ENCODE results near the gene DPP7.

The DPP7 gene

GRCh38 chr9:137086531-137087408 is 27.8 kb downstream of the DPP7 start, which contains the start of gene MAN1B1:
Gene MAN1B1, plus strand, starts transcription at chr9:137086985. Its CDS starts 15 bp downstream, at chr9:137087000.
- under 1% methylated on average over 92 of the region's 101 CpGs for WGBS
- H2BK15ac ChIP-seq (ENCODE audit: low read depth, poor library complexity, severe bottlenecking) = peak within 1 kb of the TSS; percentile 44
- H4K8ac ChIP-seq (ENCODE audit: low read length) = peak within 1 kb of the TSS; percentile 81
- H3K4me3 ChIP-seq (ENCODE audit: insufficient read depth in 1 of 2, low read depth in 1 of 2, low read length in 2 of 2) = peak within 1 kb of the TSS; percentile 90
- peak within 1 kb of the TSS; percentile 93 for H2BK120ac ChIP-seq (ENCODE audit: low read depth, low read length)
- H3K9me3 ChIP-seq (ENCODE audit: control insufficient read depth, low read length) = no peaks in the 10 kb centered on the region
- H3K23ac ChIP-seq (ENCODE audit: low read length in 2 of 2) = peak within 1 kb of the TSS in 1 of 2 experiments; percentile 86
- H2AK5ac ChIP-seq (ENCODE audit: low read length, severe bottlenecking) = no peak within 1 kb of the TSS
- H3K18ac ChIP-seq (ENCODE audit: low read depth in 1 of 2, low read length in 2 of 2) = peak within 1 kb of the TSS; percentile 80 to 97
- H2BK12ac ChIP-seq (ENCODE audit: low read length in 2 of 2) = peak within 1 kb of the TSS; percentile 46 to 59
- H3K9ac ChIP-seq (ENCODE audit: low read length) = peak within 1 kb of the TSS; percentile 91
- H2AFZ ChIP-seq (ENCODE audit: low read depth, low read length) = peak within 1 kb of the TSS; percentile 87
- no peaks in the 10 kb centered on the region for H3K27me3 ChIP-seq (ENCODE audit: control insufficient read depth in 1 of 2, insufficient read depth in 1 of 2, low read length in 2 of 2)
- peak within 1 kb of the TSS in 1 of 2 experiments; percentile 96 for H3K14ac ChIP-seq (ENCODE audit: low read length in 2 of 2)
- H3K27ac ChIP-seq (ENCODE audit: low read length, poor library complexity, severe bottlenecking) = peak within 1 kb of the TSS; percentile 45
- peak within 1 kb of the TSS; percentile 69 for H2BK5ac ChIP-seq (ENCODE audit: low read depth, low read length, poor library complexity, severe bottlenecking)
- H3K4ac ChIP-seq (ENCODE audit: low read depth in 1 of 2, low read length in 2 of 2) = peak within 1 kb of the TSS; percentile 94 to 97
- H3K4me1 ChIP-seq (ENCODE audit: control insufficient read depth, insufficient read depth, low read depth, low read length) = peaks cover 42% of the 10 kb centered on the region
- peaks cover 37% of the 10 kb centered on the region for H3K79me1 ChIP-seq (replicated peaks; ENCODE audit: low read length, poor library complexity, severe bottlenecking)
- peak; percentile 98 for DNase-seq
- H3K36me3 ChIP-seq (ENCODE audit: control insufficient read depth in 1 of 2, insufficient read depth in 2 of 2, low read depth in 1 of 2, low read length in 2 of 2) = peaks cover 34 to 41% of the 10 kb centered on the region in 2 experiments
- H3K4me2 ChIP-seq (ENCODE audit: low read length, poor library complexity, severe bottlenecking) = peak within 1 kb of the TSS; percentile 89
- H4K91ac ChIP-seq (ENCODE audit: low read length) = peak within 1 kb of the TSS; percentile 92

- peak overlapping the region; percentile 91 for H3K9ac ChIP-seq (ENCODE audit: low read length)
- H3K18ac ChIP-seq (ENCODE audit: low read depth in 1 of 2, low read length in 2 of 2) = peak overlapping the region; percentile 34 to 55
- DNase-seq = peak; percentile 65
- peak overlapping the region; percentile 78 for H4K8ac ChIP-seq (ENCODE audit: low read length)
- peak overlapping the region; percentile 45 for H3K27ac ChIP-seq (ENCODE audit: low read length, poor library complexity, severe bottlenecking)
- no peak overlapping the region for H2BK15ac ChIP-seq (ENCODE audit: low read depth, poor library complexity, severe bottlenecking)
- peak overlapping the region; percentile 92 for H4K91ac ChIP-seq (ENCODE audit: low read length)
- H2BK12ac ChIP-seq (ENCODE audit: low read length in 2 of 2) = peak overlapping the region; percentile 46 to 59
- peaks cover 42% of the 10 kb centered on the region for H3K4me1 ChIP-seq (ENCODE audit: control insufficient read depth, insufficient read depth, low read depth, low read length)
- no peaks in the 10 kb centered on the region for H3K9me3 ChIP-seq (ENCODE audit: control insufficient read depth, low read length)
- 2% methylated on average over 51 of the region's 58 CpGs for WGBS
- H3K36me3 ChIP-seq (ENCODE audit: control insufficient read depth in 1 of 2, insufficient read depth in 2 of 2, low read depth in 1 of 2, low read length in 2 of 2) = peaks cover 40 to 42% of the 10 kb centered on the region in 2 experiments
- H3K4me3 ChIP-seq (ENCODE audit: insufficient read depth in 1 of 2, low read depth in 1 of 2, low read length in 2 of 2) = peak overlapping the region; percentile 71 to 90
- H3K23ac ChIP-seq (ENCODE audit: low read length in 2 of 2) = peak overlapping the region in 1 of 2 experiments; percentile 29
- peak overlapping the region in 1 of 2 experiments; percentile 96 for H3K14ac ChIP-seq (ENCODE audit: low read length in 2 of 2)
- peak overlapping the region; percentile 69 for H2BK5ac ChIP-seq (ENCODE audit: low read depth, low read length, poor library complexity, severe bottlenecking)
- peak overlapping the region; percentile 94 to 97 for H3K4ac ChIP-seq (ENCODE audit: low read depth in 1 of 2, low read length in 2 of 2)
- H3K79me1 ChIP-seq (replicated peaks; ENCODE audit: low read length, poor library complexity, severe bottlenecking) = peaks cover 39% of the 10 kb centered on the region
- no peaks in the 10 kb centered on the region for H3K27me3 ChIP-seq (ENCODE audit: control insufficient read depth in 1 of 2, insufficient read depth in 1 of 2, low read length in 2 of 2)
- peak overlapping the region; percentile 87 for H3K4me2 ChIP-seq (ENCODE audit: low read length, poor library complexity, severe bottlenecking)
- peak overlapping the region; percentile 35 for H2AK5ac ChIP-seq (ENCODE audit: low read length, severe bottlenecking)
- peak overlapping the region; percentile 93 for H2BK120ac ChIP-seq (ENCODE audit: low read depth, low read length)
- H2AFZ ChIP-seq (ENCODE audit: low read depth, low read length) = no peak overlapping the region
Measured at GRCh38 chr9:137085920-137086530, 28.5 kb downstream of the DPP7 start.

GRCh38 chr9:137084526-137084925 is 30.0 kb downstream of the DPP7 start:
- no peak overlapping the region for H3K4ac ChIP-seq (ENCODE audit: low read depth in 1 of 2, low read length in 2 of 2)
- H3K14ac ChIP-seq (ENCODE audit: low read length in 2 of 2) = no peak overlapping the region
- peak overlapping the region; percentile 61 for H4K8ac ChIP-seq (ENCODE audit: low read length)
- H2AFZ ChIP-seq (ENCODE audit: low read depth, low read length) = no peak overlapping the region
- H3K36me3 ChIP-seq (ENCODE audit: control insufficient read depth in 1 of 2, insufficient read depth in 2 of 2, low read depth in 1 of 2, low read length in 2 of 2) = peaks cover 40 to 48% of the 10 kb centered on the region in 2 experiments
- H3K4me1 ChIP-seq (ENCODE audit: control insufficient read depth, insufficient read depth, low read depth, low read length) = peaks cover 42% of the 10 kb centered on the region
- peaks cover 37% of the 10 kb centered on the region for H3K79me1 ChIP-seq (replicated peaks; ENCODE audit: low read length, poor library complexity, severe bottlenecking)
- H3K4me2 ChIP-seq (ENCODE audit: low read length, poor library complexity, severe bottlenecking) = no peak overlapping the region
- no peak overlapping the region for H2BK5ac ChIP-seq (ENCODE audit: low read depth, low read length, poor library complexity, severe bottlenecking)
- no peak overlapping the region for H3K4me3 ChIP-seq (ENCODE audit: insufficient read depth in 1 of 2, low read depth in 1 of 2, low read length in 2 of 2)
- 85% methylated on average over 8 of the region's 9 CpGs for WGBS
- no peak overlapping the region for H3K18ac ChIP-seq (ENCODE audit: low read depth in 1 of 2, low read length in 2 of 2)
- peak overlapping the region; percentile 62 for H3K9ac ChIP-seq (ENCODE audit: low read length)
- no peak overlapping the region for H2BK120ac ChIP-seq (ENCODE audit: low read depth, low read length)
- H3K27ac ChIP-seq (ENCODE audit: low read length, poor library complexity, severe bottlenecking) = peak overlapping the region; percentile 85
- no peak for DNase-seq
- H2BK15ac ChIP-seq (ENCODE audit: low read depth, poor library complexity, severe bottlenecking) = no peak overlapping the region
- no peak overlapping the region for H4K91ac ChIP-seq (ENCODE audit: low read length)
- H3K9me3 ChIP-seq (ENCODE audit: control insufficient read depth, low read length) = no peaks in the 10 kb centered on the region
- H3K23ac ChIP-seq (ENCODE audit: low read length in 2 of 2) = no peak overlapping the region
- H2AK5ac ChIP-seq (ENCODE audit: low read length, severe bottlenecking) = peak overlapping the region; percentile 11
- H3K27me3 ChIP-seq (ENCODE audit: control insufficient read depth in 1 of 2, insufficient read depth in 1 of 2, low read length in 2 of 2) = no peaks in the 10 kb centered on the region
- peak overlapping the region in 1 of 2 experiments; percentile 34 for H2BK12ac ChIP-seq (ENCODE audit: low read length in 2 of 2)

Measured in mesenchymal stem cell (in vitro differentiated cells and primary cell).